ENCODE measurements around the gene GALNT13.

GALNT13 gene

GRCh38 chr2:154229966-154230365, 358.2 kb downstream of the GALNT13 start:
- DNase-seq: no peak

DNA sequence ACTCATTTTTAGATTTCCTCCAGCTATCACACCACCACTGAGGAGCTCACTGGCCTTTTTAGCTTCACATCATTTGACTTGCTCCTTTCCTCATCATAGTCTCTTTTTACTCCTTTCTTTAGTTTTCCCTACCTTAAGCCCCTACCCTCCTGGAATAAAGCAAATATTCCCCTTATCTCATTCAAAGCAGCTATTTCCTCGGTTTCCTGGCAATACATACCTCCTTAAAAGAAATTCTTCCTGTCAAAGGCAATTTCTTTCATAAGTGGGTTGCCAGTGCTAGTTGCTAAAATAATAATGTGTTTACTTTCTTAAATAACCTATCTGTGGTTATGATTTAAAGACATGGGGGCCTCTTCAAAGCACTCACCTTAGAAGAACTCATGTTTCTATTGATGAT, 359.3 kb downstream of the GALNT13 start:
- DNase-seq: no peak

DNA sequence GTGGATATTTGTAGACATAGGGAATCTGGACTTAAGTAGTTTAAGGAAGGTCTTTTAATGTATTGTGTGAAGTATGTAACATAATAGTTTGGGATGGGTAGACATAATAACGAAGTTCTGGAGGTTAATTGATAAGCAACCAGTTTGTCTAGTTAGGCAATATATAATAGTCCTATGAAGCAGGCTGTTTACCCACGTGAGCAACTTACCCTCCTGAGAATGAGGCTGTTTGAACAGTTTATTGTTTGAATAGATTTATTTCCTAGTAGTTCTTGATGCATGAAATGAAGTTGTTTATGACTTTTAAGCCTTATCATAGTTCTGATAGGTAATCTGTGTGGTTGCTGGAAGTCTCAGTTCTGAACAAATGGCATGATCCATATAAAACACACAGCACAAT, 361.5 kb downstream of the GALNT13 start:
- DNase-seq: no peak

DNA sequence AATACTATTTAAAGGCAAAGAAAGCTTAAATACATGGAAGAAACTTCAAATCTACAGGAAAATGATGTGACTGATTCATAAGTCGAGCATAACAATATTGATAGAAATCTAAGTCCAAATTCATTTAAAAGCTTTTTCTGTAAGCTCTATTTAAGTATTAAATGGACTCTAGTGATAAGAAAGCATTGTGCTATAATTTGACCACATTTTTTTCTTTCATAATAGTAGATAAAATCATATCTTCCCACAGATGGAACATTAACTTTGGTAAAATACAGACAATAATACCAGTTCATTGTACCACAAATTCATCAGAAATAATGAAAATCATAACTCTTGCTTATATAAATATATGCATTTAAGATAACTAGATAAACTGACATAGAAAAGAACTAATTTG, 366.5 kb downstream of the GALNT13 start:
- no peak for DNase-seq

DNA sequence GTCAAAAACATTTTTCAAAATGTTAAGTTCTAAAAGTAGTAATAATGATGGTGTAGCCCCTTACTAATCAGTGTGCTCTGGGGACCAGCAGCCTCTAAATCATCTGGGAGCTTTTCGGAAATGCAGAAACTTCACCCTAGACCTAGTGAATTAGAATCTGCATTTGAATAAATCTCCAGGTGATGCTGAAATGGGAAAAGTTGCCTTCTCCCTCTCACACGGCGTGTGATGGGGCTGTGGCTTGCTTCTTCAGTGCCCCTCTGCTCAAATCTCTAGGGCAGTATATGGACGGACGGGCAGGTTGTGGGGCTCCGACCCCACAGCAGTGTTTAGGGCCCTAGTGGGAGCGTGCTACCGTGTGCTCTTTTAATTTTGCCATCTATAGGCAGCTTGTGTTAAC, 368.6 kb downstream of the GALNT13 start:
- no peak for DNase-seq

DNA sequence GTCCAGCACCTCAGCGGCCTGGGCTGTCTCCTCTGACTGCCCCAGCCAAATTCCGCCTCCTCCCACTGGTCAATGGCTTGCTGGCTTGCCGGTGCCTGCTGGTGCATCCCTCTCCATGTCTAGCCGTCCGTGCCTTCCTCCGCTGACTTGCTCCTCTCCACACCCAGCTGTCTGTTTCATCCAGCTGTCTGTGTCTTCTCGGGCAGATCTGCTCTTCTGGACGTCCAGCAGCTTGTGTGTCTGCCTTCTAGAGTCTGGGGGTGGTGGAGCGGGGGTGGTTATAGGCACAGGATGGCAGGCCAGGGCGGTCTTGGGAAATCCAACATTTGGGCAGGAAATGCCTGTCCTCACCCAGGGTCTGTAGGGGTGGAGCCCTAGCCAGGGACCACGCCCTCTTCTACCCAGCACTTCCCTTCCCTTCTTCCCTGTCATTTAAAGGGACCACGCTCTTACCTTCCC, 369.2 kb downstream of the GALNT13 start:
- no peak for DNase-seq

DNA sequence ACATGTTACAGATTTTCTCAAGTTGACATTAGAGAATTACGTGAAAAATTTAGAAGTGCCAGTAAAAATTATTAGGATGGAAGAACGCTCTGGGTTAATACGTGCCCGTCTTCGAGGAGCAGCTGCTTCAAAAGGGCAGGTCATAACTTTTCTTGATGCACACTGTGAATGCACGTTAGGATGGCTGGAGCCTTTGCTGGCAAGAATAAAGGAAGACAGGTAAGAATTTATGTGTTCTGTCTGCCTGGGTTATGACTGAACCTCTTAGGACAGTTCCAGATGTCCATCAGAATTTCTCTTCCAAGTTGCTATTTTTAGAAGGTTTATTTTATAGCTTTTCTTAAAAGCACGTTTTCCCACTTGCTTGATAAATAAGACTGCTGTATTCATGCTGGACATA, 371.0 kb downstream of the GALNT13 start:
- DNase-seq: no peak

GRCh38 chr2:154243685-154244084, 372.0 kb downstream of the GALNT13 start:
- no peak for DNase-seq

DNA sequence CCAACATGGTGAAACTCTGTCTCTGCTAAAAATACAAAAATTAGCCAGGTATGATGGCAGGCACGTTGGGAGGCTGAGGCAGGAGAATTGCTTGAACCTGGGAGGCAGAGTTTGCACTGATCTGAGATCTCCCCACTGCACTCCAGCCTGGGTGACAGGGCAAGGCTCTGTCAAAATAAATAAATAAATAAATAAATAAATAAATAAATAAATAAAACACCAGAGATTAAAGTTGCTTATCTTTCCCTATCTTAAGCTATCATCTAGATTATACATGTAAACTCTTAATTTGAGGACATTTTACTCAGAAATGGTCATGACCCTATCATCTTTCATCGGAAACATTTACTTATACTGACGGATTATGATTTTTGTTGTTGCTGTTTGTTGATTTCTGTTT, 373.2 kb downstream of the GALNT13 start:
- no peak for DNase-seq

DNA sequence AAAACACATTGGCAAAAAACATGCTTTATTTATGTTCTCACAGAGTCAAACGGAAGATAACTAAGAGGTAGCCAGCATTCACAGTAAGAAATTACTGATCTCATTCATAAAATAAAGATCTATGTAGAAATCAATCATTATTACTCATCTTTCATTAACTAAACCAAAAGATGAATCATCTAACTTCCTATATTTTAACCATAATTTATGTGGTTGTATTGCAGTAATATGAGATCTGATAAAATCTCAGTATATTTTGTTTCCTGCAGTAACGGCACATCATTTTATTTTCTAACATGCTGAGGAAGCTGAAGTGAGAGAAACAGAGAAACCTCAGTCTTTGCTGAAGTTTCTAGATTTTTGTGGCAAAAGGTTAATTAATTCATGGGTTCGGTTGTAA, 375.8 kb downstream of the GALNT13 start:
- DNase-seq: no peak

- no peak for DNase-seq
Measured at GRCh38 chr2:154256136-154256535, 384.4 kb downstream of the GALNT13 start.

GRCh38 chr2:154259030-154259429, 387.3 kb downstream of the GALNT13 start:
- DNase-seq: no peak

DNA sequence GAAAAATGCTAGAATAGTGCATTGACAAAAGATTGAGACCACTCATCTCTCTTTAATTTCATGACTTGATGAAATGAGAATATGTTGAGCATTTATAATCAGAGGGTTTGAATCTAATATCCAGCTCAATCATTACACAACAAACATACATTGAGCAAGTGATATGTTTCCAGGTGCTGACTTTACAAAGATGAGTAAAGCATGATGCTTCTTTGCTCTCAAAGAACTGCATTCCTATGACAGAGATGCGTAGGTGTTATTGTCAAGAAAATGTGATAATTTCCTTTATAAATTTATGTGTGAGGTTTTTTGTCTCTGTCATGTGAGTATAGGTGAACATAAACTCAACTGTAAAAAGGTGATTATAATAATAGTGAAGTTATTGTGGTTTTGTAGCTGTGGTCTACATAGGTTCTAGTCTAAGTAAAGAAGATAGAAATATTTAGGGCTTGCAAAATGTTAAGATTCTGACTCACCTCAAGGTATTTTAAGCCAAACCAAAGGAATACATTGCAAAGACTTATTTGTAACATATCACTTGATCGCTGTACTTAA, 389.8 kb downstream of the GALNT13 start:
- DNase-seq: no peak

- DNase-seq: no peak
Measured at GRCh38 chr2:154263206-154263605, 391.5 kb downstream of the GALNT13 start.

GRCh38 chr2:154264024-154264423, 392.3 kb downstream of the GALNT13 start:
- DNase-seq: no peak

DNA sequence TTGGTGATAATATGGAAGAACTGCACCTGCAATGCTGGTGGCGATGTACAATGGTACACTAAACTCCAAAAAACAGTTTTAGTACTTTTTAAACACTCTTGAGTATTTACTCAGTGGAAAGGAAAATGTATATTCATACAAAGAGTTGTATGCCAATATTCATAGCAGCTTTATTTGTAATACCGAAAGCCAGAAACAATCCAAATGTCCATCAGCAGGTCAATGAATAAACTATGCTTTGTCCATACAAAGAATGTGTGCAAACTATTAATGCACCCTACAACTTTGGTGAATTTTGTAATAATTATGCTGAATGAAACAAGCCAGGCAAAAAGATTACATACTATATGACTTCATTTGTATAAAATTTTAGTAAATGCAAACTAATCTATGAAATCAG, 396.3 kb downstream of the GALNT13 start:
- DNase-seq: no peak

DNA sequence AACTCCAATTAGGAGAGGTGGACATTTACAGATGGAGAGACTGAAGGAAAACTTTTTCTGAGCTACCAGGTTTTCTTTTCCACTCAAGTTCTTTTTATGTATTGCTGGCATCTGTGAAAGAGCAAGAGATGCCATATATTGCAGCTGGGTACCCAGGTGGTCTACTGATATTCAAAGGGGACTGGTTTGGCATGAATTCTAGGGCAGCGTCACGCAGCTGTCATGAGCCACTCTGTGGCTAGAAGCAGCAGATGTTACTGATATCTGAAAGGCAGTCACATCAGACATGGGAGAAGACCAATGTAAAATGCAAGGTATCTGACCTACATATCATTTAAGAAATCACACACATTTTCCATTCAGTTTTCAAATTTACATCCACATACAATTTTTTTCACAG, 408.8 kb downstream of the GALNT13 start:
- DNase-seq: no peak

- no peak for DNase-seq
Measured at GRCh38 chr2:154289870-154290269, 418.1 kb downstream of the GALNT13 start.

DNA sequence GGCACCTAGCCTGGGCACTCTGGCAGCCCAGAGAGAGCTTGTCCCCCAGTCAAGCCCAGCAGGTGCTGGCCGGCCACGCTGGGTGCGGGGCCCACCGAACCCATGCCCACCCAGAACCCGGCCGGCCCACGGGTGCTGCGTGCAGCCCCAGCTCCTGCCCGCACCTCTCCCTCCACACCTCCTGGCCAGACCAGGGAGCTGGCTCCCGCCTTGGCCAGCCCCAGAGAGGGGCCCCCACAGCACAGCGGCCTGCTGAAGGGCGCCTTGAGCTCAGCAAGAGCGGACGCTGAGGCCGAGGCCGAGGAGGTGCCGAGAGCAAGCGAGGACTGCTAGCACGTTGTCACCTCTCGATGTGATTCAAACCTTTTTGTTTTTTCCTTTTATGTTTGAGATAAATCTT, 419.8 kb downstream of the GALNT13 start:
- no peak for DNase-seq

DNA sequence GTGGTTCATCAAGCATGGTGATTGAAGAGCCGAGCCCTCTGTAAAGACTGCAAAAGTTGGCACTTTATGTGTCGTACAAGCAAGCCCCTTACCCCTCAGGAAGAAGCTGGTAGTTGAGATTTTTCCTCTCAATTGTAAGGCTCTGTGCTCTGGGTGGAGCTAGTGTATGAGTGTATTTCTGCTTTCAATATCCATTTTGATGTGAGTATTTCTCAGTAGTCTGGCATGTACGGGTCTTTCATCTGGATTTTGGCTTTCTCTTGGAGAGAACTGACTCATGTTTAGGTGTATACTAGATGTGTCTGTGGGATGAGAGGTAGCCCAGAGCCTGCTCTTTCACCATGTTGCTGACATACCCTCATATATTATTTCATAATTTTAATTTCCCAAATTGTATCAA, 420.2 kb downstream of the GALNT13 start:
- DNase-seq: no peak

DNA sequence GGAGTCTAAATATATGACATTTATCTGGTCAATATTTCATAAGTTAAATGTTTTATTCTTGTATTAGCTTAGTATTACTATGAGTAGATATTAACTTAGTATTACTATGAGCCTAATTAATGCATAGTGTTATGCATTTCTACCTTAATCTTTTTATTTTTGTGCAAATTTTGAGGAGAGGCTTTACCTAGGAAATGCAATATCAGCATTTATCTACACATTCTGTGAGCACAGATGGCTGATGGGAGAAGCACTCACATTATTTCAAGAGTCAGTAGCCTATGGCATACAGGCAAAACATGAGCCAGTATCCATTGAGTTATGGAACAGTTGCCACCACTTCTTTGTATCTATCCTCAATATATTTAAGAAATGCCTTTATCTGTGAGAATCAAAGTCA, 422.1 kb downstream of the GALNT13 start:
- DNase-seq: no peak

GRCh38 chr2:154306266-154306970, 434.7 kb downstream of the GALNT13 start:
- no peak for DNase-seq

DNA sequence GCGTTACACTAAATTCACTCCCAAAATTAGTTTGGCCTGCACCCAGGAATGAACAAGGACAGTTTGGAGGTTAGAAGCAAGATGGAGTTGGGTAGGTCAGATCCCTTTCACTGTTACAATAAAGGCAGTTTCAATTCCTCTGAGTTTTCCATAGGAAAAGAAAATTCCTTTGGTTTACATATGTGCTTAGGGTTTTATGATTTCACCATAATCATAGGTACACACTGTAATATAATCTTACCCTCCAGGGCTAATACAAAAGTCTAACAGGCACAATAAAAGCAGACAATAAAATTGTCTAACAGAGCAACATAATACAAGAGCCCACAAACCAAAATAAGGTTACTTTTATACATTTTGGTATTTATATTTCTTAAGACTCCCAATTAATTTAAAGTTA, 435.3 kb downstream of the GALNT13 start:
- DNase-seq: no peak

DNA sequence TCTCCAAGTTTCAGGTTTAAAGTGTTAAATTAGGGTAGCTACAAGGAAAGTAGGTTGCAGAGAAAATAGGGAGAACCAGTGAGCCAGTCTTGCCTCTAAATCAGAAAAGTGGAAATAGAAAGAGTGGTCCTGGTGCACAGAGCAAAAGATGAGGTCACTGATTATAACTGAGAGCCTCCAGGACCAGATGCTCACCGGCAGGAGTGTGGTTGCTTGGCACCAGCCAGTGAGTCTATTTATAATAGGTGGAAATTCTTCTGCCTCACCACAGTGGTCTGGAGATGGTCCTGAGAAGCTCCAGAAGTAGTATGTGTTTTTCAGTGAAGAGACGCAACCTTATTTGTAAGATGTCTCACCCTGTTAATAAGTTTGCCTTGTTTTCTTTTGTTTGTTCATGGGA, 452.9 kb downstream of the GALNT13 start:
- no peak for DNase-seq

- no peak for DNase-seq
Measured at GRCh38 chr2:154329510-154329909, 457.8 kb downstream of the GALNT13 start.
